Activated B cell treated with CpG ODN at 0.5 μM for 24 hours (primary cell): ENCODE measurements around the gene SCRN1. TPM values are rescaled to one million over a fixed set of nuclear protein-coding genes. Genes with fewer than 3 reads are reported as not detected.

Experiments
- ATAC-seq: fragments of 200-7000 bp; cut with Tn5 transposase; one replicate; pipeline ENCODE4 v1.10.0; 2021; ENCODE audit warnings: low read depth, mild to moderate bottlenecking, moderate library complexity
- CTCF ChIA-PET: fragments of 350-600 bp; sonication (Branson Sonifier 250); formaldehyde crosslinking; loops from one replicate; lab custom pipeline; 2021; ENCODE audit warnings: antibody characterized with exemption; lab: Charles Lee
- POLR2A ChIA-PET: fragments of 350-600 bp; sonication (Branson Sonifier 250); formaldehyde crosslinking; loops from one replicate; lab custom pipeline; 2021; ENCODE audit warnings: antibody characterized with exemption; lab: Charles Lee
- DNase-seq: peaks from one replicate; pipeline ENCODE4 v3.0.0; 2022
- H3K27ac Mint-ChIP-seq: one replicate; pipeline ENCODE4 v1.8.0; 2020; ENCODE audit warnings: mixed read lengths
- H3K27me3 Mint-ChIP-seq: one replicate; pipeline ENCODE4 v1.8.0; 2021; ENCODE audit warnings: mixed read lengths
- H3K36me3 Mint-ChIP-seq: one replicate; pipeline ENCODE4 v1.8.0; 2021; ENCODE audit warnings: low read depth, mixed read lengths
- H3K4me1 Mint-ChIP-seq: one replicate; pipeline ENCODE4 v1.8.0; 2021; ENCODE audit warnings: mixed read lengths
- H3K4me3 Mint-ChIP-seq: one replicate; pipeline ENCODE4 v1.8.0; 2020; ENCODE audit warnings: mild to moderate bottlenecking, mixed read lengths
- H3K9me3 Mint-ChIP-seq: one replicate; pipeline ENCODE4 v1.8.0; 2020; ENCODE audit warnings: mixed read lengths
- intact Hi-C: fragments of 100-400 bp; cut with micrococcal nuclease; formaldehyde crosslinking; loops from one replicate; pipeline ENCODE4 v1.15.1; 2024
- total RNA-seq: library from RNA; stranded (reverse); gene quantifications from 2 replicates; pipeline ENCODE4 v1.2.3, GENCODE V29; 2022
- TF ChIP-seq, protein P1 (sequence below): fragments of 200-600 bp; IDR thresholded peaks from one replicate; pipeline ENCODE4 v1.8.0; 2022; ENCODE audit warnings: antibody characterized with exemption, mild to moderate bottlenecking

SCRN1 gene
- total RNA-seq, 1 donor from 2014 or later, result 48.7 TPM

DNA sequence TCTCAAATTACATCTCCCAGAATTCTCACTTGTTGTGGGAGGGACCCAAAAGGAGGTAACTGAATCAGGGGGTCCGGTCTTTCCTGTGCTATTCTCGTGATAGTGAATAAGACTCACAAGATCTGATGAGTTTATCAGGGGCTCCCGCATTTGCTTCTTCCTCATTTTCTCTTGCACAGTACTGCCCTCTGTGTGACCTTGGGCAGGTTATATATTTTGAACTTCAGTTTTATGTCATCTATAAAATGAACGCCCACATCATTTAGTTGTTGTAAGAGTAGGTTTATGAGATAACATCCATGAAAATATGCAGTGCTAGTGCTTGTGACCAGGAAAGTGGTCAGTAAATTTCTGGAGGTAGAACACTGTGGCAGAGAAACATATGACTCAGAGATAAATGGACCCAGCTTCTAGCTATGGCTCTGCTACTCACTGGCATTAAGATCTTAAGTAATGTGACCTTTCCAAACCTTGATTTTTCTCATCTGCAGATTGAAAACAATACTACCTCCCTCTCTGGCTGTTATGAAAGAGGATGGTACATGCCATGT is 44.3 kb downstream of the SCRN1 start:
- intact Hi-C loops, result no loop called here
- TF ChIP-seq, protein P1, sequence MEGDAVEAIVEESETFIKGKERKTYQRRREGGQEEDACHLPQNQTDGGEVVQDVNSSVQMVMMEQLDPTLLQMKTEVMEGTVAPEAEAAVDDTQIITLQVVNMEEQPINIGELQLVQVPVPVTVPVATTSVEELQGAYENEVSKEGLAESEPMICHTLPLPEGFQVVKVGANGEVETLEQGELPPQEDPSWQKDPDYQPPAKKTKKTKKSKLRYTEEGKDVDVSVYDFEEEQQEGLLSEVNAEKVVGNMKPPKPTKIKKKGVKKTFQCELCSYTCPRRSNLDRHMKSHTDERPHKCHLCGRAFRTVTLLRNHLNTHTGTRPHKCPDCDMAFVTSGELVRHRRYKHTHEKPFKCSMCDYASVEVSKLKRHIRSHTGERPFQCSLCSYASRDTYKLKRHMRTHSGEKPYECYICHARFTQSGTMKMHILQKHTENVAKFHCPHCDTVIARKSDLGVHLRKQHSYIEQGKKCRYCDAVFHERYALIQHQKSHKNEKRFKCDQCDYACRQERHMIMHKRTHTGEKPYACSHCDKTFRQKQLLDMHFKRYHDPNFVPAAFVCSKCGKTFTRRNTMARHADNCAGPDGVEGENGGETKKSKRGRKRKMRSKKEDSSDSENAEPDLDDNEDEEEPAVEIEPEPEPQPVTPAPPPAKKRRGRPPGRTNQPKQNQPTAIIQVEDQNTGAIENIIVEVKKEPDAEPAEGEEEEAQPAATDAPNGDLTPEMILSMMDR, result no peak
- peaks cover 75% of the 10 kb centered on the region for H3K36me3 Mint-ChIP-seq
- H3K27ac Mint-ChIP-seq, result no peak overlapping the region
- no peak overlapping the region for H3K4me3 Mint-ChIP-seq
- ATAC-seq (no peak), DNase-seq (no peak)
- POLR2A ChIA-PET, result no interaction called here
- H3K9me3 Mint-ChIP-seq, result no peaks in the 10 kb centered on the region
- no peaks in the 10 kb centered on the region for H3K27me3 Mint-ChIP-seq
- CTCF ChIA-PET, result interaction anchor here (0.9 to 1.0 kb wide), 2 partner anchors 23 to 117 kb away, joined by 3 read pairs; no protein-coding TSS in a partner anchor
- H3K4me1 Mint-ChIP-seq, result no peaks in the 10 kb centered on the region

DNA sequence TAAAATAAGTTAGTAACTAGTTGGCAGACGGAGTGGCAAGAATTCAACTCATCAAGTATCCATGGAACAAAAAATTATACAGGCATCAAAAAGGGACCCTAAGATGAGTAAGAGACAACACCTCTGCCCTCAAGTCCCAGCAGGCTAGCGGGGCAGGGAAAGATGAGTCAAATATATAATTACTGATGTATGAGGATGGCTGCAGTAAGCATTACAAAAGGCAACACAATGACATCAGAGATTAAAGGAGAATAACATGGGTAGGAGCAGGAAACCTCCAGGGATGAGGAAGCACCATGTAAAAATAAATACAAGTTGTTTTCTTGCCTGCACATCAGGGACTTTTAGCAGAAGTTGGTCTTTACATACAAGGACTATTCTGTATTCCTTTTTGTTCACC is 49.4 kb downstream of the SCRN1 start:
- DNase-seq (no peak), ATAC-seq (no peak)
- TF ChIP-seq, protein P1, result no peak
- Mint-ChIP-seq H3K4me3 (no peak overlapping the region), H3K4me1 (no peaks in the 10 kb centered on the region), H3K27me3 (no peaks in the 10 kb centered on the region), H3K36me3 (peaks cover 81% of the 10 kb centered on the region), H3K9me3 (no peaks in the 10 kb centered on the region), H3K27ac (no peak overlapping the region)
- intact Hi-C loops, result no loop called here
- ChIA-PET CTCF (interaction anchor here (1.6 kb wide), 1 partner anchor 122 kb away, joined by 4 read pairs; no protein-coding TSS in a partner anchor), POLR2A (no interaction called here)

- CTCF ChIA-PET, result interaction anchor here (1.0 to 2.5 kb wide), 2 partner anchors 10 to 125 kb away, joined by 3 to 7 read pairs; no protein-coding TSS in a partner anchor
- H3K4me3 Mint-ChIP-seq, result no peak overlapping the region
- POLR2A ChIA-PET, result no interaction called here
- no peaks in the 10 kb centered on the region for H3K27me3 Mint-ChIP-seq
- no peaks in the 10 kb centered on the region for H3K4me1 Mint-ChIP-seq
- TF ChIP-seq, protein P1, result no peak
- ATAC-seq (no peak), DNase-seq (no peak)
- no peaks in the 10 kb centered on the region for H3K9me3 Mint-ChIP-seq
- H3K36me3 Mint-ChIP-seq, result peaks cover 77% of the 10 kb centered on the region
- intact Hi-C loops, result no loop called here
- H3K27ac Mint-ChIP-seq, result no peak overlapping the region
Observed at GRCh38 chr7:29937132-29937531, 52.5 kb downstream of the SCRN1 start.

DNA sequence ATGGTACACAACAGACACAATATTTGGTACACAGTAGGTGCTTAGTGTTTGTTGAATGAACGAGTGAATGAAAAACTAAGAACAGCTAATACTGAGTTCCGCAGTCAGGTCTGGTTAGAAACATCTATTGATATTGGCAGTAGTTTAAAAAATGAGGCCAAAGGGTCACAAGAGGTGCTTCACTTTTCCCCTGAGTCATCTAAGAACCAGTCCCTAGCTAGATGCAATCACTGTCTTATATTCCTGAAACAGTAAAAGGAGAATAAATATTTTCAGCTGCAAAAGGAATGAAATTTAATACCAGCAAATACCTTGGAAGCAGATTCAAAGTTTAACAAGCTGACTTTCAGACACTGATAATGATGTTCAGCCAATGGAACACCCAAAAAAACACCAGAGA is 54.5 kb downstream of the SCRN1 start:
- TF ChIP-seq, protein P1, result no peak
- DNase-seq (no peak), ATAC-seq (no peak)
- POLR2A ChIA-PET, result no interaction called here
- Mint-ChIP-seq H3K27me3 (no peaks in the 10 kb centered on the region), H3K9me3 (no peaks in the 10 kb centered on the region), H3K4me1 (no peaks in the 10 kb centered on the region), H3K27ac (no peak overlapping the region), H3K4me3 (no peak overlapping the region), H3K36me3 (peaks cover 83% of the 10 kb centered on the region)
- CTCF ChIA-PET, result interaction anchor here (1.3 to 1.5 kb wide), 2 partner anchors 15 to 140 kb away, joined by 3 read pairs; no protein-coding TSS in a partner anchor
- intact Hi-C loops, result no loop called here

- intact Hi-C loops, result no loop called here
- no peak overlapping the region for H3K4me3 Mint-ChIP-seq
- CTCF ChIA-PET, result interaction anchor here (1.6 kb wide), 1 partner anchor 8 kb away, joined by 10 read pairs; no protein-coding TSS in a partner anchor
Observed at GRCh38 chr7:29929018-29929807, 60.4 kb downstream of the SCRN1 start.

More at GRCh38 chr7:29929018-29929807, 60.4 kb downstream of the SCRN1 start:
- Mint-ChIP-seq H3K9me3 (no peaks in the 10 kb centered on the region), H3K27me3 (no peaks in the 10 kb centered on the region), H3K27ac (no peak overlapping the region), H3K4me1 (no peaks in the 10 kb centered on the region), H3K36me3 (peaks cover 64% of the 10 kb centered on the region)
- TF ChIP-seq, protein P1, result no peak
- no peak for ATAC-seq
- POLR2A ChIA-PET, result no interaction called here
- no peak for DNase-seq
